ENCODE data around the gene OAF.

OAF gene

DNA sequence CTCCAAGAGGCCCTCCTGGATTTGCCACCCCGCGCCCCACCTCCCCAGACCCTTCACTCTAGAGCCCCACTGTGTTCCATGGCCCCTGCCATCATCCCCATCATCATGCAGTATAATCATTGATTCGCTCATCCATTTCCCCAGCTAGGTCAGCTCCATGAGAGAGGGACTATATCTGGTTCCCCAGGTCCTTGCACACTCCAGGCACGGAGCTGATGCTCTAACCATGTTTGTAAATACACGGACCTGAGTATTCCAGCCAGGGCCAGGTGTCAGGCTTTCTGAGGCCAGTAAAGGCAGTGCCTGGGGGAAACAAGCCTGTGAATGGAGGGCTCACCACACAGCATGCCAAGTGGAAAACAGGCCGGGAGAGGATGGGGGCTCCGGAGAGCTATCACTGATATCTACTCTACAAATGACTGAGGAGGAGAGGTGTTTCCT is 27.1 kb upstream of the OAF start:
- DNase-seq (ENCODE audit: low spot score), result peak; percentile 52

DNA sequence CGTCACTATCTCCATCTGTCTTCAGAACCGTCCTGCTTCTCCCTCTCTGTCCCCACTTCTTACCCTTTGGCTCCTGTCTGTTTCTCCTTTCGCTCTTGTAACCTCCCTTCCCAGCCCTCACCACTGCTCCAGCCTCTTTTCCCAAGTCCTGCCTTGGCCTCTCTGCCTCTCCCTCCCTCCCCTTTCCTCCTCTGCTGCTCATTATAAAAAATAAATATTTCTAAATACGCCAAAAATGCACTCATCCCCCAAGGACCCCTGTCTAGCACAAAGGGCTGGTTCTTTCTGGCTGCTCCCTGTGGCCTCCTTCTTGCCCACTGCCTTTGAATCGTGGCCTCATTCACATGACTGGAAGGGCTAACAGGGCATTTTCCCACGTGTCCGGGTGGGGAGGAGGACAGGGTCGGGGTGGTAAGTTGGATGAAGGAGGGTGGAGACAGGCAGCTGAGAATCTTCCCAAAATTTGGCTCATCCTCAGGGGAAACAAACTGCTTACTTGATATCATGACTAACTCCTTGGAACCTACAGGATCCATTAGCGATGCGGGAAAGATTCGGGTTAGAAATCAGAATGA is 26.4 kb upstream of the OAF start:
- peak; percentile 63 for DNase-seq (ENCODE audit: low spot score)

DNA sequence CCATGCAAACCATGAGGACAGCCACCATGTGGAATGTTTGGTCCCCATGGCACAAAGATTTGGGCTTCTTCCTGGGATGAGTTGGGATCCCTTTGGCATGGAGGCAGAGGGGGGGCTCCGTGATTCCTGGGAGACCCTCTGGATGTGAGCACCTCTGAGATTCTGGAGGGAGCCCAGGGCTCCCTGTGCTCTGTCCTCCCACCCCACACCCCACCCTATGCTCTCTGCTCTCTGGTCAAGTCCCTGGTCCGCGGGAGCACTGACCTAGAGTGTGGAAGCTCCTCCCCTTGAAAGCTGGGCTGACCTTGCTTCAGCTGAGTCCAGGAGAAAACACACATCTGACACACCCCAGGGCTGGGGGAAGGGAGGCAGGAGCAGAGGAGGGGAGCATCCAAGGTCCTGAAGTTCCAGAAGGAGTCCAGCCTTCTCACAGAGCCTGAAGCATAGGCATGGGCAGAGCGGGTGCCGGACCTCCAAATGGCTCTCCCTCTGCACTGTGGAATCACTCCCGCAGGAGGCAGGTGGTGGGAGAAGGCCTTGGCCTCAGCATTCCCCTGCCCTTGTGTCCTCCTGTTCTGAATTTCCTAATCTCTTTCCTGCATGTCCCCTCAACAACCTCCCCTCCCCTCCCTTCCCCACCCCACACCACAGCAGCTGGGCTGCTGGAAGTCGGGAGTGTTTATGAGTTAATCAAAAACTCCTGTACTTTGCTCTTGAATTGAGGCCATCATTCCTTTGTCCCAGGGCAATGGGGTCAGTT is 25.7 kb upstream of the OAF start:
- DNase-seq (ENCODE audit: low spot score), result peak; percentile 85

DNA sequence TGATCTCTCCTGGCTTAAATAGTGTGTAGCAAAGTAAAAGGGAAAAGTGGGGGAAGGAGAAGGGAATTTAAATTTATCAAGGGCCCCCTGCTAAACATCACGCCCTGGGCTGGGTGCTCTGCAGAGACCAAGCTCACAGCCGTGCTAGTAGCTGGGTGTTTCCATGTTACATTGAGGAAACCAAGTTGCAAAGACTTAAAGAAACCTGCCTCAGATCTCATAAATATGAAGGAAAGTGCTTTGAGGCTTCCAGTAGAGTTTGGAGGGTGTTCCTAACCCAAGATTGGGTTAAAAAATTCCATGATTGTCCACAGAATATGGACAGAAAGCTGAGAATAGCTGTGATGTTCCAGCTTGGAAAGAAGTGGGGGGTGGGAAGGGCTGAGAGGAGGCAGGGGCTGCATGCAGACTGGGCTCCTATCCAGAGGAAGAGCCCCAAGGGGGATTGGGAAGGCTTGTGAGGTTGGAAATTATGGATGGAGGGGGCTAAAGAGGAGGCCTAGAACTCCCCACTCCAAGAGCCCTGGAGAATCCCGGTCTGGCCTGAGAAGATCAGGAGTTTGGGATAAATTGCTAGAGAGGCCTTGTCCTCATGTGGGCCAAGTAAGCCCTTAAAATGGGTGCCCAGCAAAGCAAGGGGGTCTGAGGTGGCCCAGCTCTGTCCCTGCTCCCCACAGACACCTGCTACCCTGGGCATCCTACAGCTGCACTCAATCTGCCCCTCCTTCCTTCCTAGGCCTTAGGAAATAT is 25.0 kb upstream of the OAF start:
- peak; percentile 90 for DNase-seq (ENCODE audit: low spot score)

DNA sequence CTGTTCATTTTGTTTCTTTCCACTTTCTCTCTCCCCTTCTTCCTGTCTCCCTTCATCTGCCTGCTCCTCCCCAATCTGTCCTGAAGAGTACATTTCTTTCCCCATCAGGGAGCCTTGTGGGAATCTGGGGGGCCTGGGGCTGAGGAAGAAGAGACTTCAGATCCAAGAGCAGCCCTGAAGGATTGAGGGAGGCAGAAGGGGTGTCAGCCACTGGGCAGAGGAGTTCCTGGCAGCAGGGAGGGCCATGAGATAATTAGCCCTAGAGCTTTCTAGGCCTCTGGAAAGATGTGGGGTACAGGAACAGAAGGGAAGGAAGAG is 24.4 kb upstream of the OAF start:
- no peak for DNase-seq (ENCODE audit: low spot score)

DNA sequence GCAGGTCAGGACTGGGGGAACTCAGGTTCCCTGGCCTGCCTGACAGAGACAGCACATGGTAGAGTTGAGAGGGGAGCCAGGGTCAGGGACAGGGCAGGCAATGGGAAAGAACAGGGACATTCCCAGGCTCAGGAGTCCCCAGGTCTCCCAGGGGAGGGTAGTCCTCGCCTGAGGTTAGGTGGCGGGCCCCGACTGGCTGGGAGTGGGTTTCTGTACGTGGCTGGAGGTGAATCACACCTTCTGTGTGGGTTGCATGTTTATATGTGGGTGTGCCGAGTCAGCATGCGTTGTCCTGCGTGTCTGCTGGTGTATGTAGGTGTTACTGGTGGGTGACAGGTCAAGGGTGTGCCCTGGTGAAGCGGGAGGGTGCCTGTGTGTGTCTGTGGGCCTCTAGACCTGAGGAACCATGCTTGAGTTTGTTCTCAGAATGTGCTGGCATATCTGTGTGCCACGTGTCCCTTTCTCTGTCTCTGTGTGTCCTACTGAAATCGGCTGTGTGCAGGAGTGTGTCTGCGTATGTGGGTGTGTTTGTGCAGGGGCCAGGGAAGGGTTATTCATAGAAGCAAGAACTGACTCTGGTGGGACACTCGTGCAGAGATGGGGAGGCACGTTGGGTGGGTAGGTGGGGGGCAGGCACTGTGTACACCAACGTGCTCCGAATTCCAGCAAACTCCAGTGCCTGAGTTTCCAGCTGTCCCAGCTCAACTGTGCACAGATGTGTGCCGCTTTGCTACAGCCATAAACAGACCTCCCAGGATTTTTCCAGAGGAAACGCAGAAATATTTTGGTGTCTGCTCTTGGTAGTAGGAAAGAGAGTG is 23.8 kb upstream of the OAF start:
- peak; percentile 80 for DNase-seq (ENCODE audit: low spot score)

DNA sequence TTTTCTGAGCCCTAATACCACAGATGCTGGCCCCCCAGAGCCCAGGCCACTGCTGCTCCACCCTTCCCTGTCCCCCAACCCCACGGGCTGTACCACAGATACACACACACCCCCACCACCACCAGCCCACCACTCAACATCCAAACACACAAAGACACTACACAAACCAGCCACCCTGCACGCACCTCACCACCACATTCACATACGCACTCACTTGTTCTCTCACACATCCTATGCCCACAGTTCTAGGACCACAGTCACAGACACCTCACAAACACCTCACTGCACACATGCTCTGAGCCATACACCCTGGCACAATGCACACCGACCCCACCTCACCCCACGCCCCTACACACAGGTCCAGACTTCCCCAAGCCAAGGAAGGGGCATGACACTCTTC is 22.5 kb upstream of the OAF start:
- no peak for DNase-seq (ENCODE audit: low spot score)

DNA sequence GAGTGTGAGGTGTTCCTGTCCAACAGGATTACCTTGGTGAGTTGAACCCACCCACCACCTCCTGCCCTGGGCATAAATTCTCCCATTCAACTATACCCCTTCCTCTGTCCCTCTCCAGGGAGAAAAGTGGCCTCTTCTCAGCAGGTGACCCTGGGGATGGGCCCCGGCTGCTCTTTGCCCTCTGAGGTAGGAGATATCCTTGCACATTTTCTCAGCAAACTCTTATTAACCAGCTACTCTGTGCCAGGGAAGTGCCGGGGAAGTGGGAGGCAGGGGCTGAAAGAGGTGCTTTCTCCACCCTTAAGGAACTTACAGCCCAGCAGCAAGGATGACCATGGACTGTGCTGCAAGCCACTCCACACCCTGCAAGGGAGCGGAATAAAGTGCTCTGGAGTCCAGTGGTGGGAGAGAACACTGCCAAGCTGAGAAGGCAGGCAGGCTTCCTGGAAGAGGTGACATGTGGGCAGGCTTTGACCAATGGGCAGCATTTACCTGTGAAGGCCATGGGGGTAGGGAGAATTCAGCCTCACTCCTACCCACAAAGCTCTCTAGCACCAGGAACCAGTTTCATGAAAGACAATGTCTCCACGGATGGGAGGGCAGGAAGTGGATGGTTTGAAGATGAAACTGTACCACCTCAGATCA is 21.9 kb upstream of the OAF start:
- no peak for DNase-seq (ENCODE audit: low spot score)

DNA sequence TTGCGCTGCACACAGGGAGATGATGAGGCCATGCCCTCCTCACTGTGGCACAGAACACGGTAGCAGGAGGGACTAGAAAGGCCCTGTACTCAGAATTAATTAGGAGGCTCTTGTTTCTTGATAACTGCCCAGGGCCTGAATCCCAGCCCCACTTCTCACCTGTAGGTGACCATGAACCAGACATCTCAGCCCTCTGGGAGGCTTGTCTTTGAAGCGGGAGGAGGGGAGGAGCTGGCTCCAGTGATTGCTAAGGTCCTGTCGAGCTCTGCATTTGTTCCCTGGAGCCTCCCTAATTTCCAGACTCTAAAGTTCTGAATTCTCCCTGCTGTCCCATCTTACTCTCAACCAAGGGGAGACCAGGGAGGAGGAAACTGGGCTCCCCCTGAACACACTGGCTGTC is 19.8 kb upstream of the OAF start:
- no peak for DNase-seq (ENCODE audit: low spot score)

DNA sequence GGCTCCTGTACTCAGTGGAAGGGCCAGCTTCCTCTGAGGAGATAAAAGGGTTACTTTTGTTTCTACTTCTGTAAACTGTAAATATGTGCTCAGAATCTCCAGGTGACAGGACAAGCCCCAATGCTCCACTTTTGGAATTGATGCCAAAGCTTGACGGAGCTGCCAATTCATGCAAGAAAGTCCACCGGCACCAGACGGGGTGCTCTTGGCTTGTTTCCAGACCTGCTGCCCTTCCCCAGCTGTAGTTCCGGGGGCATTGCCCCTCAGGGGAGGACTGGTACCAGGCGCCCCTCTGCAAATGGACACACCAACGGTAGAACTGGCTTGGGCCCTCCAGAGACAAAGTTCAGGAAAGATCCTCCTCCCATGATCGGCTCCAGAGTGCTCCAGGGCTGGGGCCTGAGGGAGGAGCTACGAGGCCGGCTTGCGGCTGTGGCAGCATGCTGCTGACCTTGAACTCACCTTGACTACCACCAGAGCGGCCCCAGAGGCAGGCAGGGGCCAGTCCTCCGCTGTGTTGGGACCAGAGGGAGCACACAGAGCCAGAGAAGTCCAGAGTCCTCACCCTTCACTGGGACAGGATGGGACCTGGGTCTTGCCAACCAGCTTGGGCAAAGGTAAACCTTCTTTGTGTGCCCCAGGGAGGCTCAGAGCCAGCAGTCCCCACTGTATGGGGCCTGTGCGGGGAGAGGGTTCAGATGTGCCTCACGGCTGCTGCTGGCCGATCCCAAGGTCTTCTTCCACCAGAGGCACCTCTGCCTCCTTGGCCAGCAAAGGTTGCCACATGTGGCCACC is 17.8 kb upstream of the OAF start:
- DNase-seq (ENCODE audit: low spot score), result no peak

DNA sequence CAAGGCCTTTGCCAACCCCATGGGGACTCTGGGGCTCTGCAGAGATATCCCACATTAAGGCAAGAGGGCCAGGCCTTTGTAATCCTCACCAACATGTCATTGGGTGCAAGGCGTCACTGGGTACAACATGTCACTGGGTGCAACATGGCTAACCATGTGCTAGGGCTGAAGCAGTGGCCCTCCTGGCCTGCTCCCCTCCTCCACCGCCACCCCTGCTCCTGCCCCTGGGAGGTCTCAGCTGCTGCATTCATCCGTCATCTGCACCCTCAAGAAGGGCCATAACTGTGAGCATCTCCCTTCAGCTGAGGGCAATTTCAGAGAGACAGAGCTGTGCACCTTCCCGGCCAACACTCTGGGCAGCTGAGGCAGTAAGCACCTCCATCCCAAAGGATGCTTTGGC is 16.7 kb upstream of the OAF start:
- no peak for DNase-seq (ENCODE audit: low spot score)

DNA sequence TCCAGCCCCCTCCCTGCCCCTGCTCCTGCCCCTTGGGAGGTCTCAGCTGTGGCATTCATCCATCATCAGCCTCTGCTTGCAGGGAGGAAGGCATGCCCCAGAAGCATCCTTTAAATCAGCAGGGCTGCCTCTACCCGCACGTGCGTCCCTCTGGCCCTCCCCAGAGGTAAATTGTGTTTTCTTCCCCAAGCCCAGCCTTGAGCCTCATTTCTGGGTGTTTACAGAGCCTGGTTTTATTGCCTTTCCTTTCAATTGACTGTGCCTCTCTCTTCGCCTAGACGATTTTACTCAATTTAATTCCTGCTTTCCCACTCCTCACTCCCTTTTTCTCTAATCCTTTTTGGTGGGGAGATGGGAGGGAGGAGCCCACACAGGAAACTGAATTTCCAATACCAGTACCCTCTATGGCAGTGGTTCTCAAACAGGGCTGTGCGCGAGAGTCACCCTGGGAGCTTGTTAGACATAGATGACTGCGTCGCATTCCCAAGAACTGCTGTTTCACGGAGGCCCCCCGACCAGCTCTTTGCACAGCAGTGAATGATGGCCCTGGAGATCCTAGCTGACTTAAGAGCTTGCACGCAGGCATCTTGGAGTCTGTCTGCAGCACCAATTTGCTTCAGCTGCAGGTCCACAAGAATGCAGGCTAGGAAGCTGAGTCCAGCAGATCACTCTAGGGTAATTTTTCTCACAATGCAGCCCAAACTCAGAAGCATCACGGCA is 15.1 kb upstream of the OAF start:
- DNase-seq (ENCODE audit: low spot score), result no peak

DNA sequence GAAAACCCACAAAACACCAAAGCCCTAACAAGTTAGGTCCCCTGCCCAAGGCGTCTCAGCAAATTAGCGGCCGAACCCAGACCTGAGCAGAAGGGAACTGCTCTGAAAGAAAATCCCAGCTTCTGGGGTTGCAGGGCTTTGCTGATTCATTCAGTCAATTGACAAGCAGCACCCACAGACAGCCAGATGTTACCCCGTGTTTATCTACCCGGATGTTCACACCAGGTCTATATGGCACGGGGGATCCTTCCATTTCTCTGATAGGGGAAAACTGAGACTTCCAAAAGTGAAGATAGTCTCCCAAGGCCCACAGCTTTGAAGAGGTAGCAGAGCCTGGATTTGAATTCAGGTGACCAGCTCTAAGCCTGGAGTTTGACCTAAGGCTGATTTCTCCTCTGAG is 14.0 kb upstream of the OAF start:
- no peak for DNase-seq (ENCODE audit: low spot score)

DNA sequence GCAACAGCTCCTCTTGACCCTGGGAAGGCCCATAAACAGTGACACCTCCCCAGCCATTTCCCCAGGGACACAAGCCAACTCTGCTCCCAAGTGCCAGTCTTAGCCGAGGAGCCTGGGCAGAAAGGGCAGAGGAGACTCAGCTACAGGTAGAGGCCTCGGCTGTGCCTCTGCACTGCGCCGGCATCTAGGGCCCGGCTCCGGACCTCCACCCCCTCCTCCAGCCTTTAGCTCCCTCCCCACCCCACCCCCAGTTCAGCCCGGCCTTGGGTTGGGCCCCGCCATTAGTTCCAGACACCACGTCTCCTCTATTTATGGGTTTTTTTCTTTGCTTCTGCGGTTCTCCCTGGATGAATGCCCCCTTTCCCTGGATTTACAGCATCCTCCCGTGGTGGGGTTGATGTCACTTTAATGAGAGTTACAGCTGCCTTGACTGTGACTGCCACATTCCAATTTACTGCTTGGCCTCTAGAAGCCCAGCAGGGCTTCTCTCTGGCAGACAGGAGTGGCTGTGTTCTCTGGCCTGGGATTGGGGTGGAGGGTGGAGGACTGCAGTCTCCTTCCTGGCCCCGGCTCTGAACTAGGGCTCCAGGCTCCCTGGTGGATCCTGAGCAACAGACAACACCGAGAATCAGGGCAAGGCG is 13.5 kb upstream of the OAF start:
- DNase-seq (ENCODE audit: low spot score), result no peak

DNA sequence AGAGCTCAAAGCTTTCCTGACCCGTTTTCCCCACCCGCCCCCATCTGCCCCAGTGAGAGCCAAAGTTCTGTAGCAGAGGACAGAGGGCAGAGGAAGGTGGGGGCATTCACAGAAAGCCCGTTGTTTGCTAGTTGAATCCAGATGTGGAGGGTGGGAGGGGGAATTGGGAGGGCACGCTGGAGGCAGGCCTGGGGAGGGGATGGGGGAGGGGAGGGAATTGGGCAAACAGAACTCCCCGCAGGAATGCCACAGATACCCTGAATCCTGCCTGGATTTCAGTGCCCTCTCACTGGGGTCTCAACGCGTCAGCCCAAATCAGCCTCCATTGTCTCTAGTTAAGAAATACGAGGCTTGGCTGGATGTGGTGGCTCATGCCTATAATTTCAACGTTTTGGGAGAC is 12.9 kb upstream of the OAF start:
- DNase-seq (ENCODE audit: low spot score), result no peak

DNA sequence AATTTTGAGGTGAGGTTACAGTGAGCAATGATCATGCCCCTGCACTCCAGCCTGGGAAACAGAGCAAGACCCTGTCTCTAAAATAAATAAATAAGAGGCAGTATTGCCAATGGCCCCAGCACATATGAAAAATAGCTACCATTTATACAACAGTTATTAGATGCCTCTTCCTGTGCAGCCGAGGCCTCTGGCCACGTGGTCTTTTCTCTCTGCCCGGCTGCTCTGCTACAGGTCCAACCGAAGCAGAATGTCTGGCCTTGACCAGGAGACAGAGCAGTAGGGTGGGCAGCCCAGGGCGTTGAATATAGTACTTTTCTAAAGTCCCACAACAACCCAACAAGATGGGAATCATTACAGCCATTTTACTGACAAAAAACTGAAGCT is 12.4 kb upstream of the OAF start:
- DNase-seq (ENCODE audit: low spot score), result no peak

DNA sequence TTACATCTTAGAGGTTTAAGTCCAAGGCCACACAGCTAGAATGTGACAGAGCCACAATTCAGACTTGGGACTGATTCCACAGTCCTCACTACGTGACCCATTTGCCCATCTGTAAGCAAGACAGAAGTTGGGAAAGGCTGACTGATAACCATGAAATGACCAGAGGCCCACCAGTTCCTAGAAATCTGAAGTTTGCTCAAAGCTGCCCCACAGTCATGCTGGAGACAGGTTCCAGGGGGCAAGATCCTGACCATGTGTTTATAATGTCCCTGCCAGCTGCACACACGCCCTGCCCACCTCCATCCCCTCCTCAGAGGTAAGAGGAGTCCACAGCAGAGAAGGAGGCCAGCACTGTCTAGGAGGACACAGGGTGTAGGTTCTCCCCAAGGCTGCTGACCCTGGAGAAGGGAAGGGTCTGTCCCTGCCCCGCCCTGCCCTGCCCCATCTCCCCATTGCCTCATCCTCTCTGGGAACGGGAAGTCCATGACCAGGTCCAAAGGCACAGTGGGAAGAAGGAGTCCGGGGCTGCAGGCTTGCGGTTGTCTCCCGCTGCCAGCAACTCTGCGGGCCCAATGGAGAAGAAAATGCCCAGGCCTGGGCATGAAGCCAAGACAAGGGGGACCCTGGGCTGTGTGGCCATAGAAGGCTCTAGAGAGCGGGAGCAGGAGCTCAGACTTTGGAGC is 11.9 kb upstream of the OAF start:
- no peak for DNase-seq (ENCODE audit: low spot score)

DNA sequence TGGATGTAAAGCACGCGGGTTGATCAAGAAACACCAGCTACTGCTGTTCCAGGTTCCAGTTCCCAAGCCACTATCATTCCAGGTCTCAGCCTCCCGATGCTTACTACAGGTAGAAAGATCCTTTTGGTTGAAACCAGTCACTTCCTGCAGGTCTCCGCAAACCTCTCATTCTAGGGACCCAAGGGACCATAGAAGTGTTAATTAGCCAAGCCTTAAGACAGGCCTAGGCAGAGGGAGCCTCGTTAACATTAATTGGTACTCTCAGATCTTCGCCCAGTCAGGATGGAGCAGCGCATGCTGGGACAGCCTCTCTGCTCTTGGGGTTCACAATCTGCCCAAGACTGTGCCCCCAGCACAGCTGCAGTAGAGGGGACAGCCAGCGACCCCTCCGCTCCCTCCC is 11.2 kb upstream of the OAF start:
- DNase-seq (ENCODE audit: low spot score), result no peak

DNA sequence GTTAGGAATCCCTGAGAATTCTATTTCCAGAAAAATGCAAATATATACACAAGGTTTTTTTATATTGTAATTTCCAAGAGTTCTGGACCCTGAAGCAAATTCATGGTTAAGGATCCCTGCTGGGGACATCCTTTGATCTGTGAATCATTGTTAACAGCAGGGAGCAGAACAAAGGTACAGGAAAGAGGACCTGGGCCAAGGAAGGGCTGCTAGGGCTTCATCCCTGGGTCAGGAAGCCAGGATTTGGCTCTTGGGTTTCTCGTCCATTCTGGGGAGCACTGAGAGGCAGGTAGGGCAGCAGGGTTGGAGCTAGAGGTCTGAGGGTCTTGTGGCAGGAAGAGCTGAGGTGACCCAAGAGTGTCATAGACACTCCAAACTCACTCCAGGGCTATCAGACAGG is 10.2 kb upstream of the OAF start:
- no peak for DNase-seq (ENCODE audit: low spot score)

DNA sequence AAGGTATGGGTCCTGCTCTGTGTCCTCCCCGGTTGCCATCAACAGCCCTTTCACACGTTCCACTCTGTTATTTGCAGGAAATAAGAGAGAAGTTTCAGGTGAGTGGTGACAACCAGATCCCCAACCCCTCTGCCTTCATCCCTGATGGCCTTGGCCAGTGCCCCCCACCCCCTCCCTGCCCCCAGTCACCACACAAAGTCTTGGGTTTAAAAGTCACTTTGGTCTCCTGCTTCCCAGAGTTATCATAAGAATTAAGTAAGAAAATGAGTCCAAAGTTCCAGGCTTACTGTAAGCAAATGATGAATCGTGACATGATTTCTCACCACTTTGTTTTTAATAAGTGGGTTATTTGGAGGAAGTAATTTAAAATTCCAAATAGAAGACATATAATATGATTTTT is 9.2 kb upstream of the OAF start:
- no peak for DNase-seq (ENCODE audit: low spot score)

All from left forelimb (tissue), 1 donor.